ENCODE data around the gene ABCA13. TPM values are rescaled to one million over a fixed set of nuclear protein-coding genes. Genes with fewer than 3 reads are reported as not detected.

ABCA13 gene
- polyA plus RNA-seq, 1 of the 3 experiments (the other 2 are of a cell fraction) = not detected

DNA sequence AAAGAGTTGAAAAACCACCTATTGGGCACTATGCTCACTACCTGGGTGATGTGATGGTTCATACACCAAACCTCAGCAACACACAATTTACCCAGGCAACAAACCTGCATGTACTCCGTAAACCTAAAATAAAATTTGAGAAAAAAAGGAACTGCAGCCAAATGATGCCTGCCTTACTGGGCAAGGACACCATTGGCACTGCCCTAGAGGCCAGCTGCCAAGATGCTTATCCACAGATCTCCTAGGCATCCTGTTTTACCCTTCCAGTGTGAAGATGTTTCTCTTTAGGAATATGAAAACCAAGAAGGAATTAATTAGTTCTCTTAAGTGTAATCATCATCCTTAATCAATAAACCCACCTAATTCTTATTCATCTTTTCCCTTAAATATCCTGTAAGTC lies 133.4 kb downstream of the ABCA13 start (continued):
- TF ChIP-seq USF1 (IDR thresholded peaks at IDR 0.05; ENCODE audit: borderline replicate concordance, low read depth) (no peak), EZH2phosphoT487 (IDR thresholded peaks at IDR 0.05; ENCODE audit: borderline replicate concordance, low read depth) (no peak), GATA2 (CRISPR knock-in tag; IDR thresholded peaks at IDR 0.05) (no peak), SIN3A (IDR thresholded peaks at IDR 0.05; ENCODE audit: borderline replicate concordance, low read depth, low read length) (no peak), JUND (IDR thresholded peaks at IDR 0.05) (no peak), SMC3 (IDR thresholded peaks at IDR 0.05; ENCODE audit: low read depth, low read length) (no peak), GABPA (IDR thresholded peaks at IDR 0.05; ENCODE audit: low read depth) (no peak)

DNA sequence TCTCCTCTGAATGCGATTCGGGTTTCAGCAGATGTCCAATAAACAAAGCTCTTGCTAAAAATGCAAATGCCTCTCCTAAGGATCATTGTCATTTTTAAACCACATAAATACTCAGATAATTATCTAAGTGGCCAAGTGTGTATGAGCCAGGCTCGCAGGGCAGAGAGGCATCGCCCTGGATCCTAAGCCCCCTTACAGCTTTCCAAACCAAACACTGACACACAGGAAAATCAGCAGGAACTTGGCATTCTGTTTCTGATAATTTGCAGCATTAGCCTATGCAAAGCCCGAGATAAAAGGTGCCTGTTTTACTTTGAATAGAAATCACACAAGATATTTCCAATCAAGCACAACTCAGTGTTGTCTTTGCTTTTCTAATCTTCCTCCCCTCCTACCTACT lies 134.4 kb downstream of the ABCA13 start:
- Histone ChIP-seq H3K4me1 (ENCODE audit: control insufficient read depth in 1 of 2, insufficient read depth in 2 of 2, low read depth in 1 of 2, low read length in 1 of 2) (no peaks in the 10 kb centered on the region), H3K27ac (ENCODE audit: low read depth in 2 of 2, low read length in 1 of 2) (no peak overlapping the region), H2AFZ (ENCODE audit: low read depth) (no peak overlapping the region), H3K9me2 (no peaks in the 10 kb centered on the region), H3F3A (replicated peaks; ENCODE audit: insufficient read depth) (no peaks in the 10 kb centered on the region), H3K4me2 (no peak overlapping the region), H3K9ac (no peak overlapping the region), H4K20me1 (ENCODE audit: insufficient read depth) (no peaks in the 10 kb centered on the region), H3K79me2 (ENCODE audit: insufficient read depth) (no peaks in the 10 kb centered on the region), H3K27me3 (ENCODE audit: insufficient read depth) (peaks cover 28% of the 10 kb centered on the region; the same call in 1 of the 2 replicates), H3K36me3 (replicated peaks in 1 of 2; ENCODE audit: control insufficient read depth in 1 of 2, insufficient read depth in 2 of 2, low read length in 1 of 2) (no peaks in the 10 kb centered on the region), H3K9me3 (no peaks in the 10 kb centered on the region), H3K4me3 (ENCODE audit: low read depth in 2 of 2, low read length in 1 of 2) (no peak overlapping the region)
- TF ChIP-seq RXRA (IDR thresholded peaks at IDR 0.05; ENCODE audit: borderline replicate concordance, low read depth) (no peak), MAX (IDR thresholded peaks at IDR 0.05; ENCODE audit: low read depth) (no peak), SMC3 (IDR thresholded peaks at IDR 0.05; ENCODE audit: low read depth, low read length) (no peak), SIN3A (IDR thresholded peaks at IDR 0.05; ENCODE audit: borderline replicate concordance, low read depth, low read length) (no peak), FOXM1 (IDR thresholded peaks at IDR 0.05; ENCODE audit: low read depth) (no peak), POLR2AphosphoS5 (IDR thresholded peaks at IDR 0.05; ENCODE audit: low read depth, low read length) (no peak), GATA2 (CRISPR knock-in tag; IDR thresholded peaks at IDR 0.05) (no peak), ZBTB33 (IDR thresholded peaks at IDR 0.05; ENCODE audit: borderline replicate concordance, low read depth) (no peak), FOXJ3 (CRISPR knock-in tag; IDR thresholded peaks at IDR 0.05) (no peak), GABPA (IDR thresholded peaks at IDR 0.05; ENCODE audit: low read depth) (no peak), CHD2 (IDR thresholded peaks at IDR 0.05; ENCODE audit: low read length, partially characterized antibody) (no peak), TAF1 (IDR thresholded peaks at IDR 0.05; ENCODE audit: borderline replicate concordance, low read depth, low read length) (no peak), MXI1 (IDR thresholded peaks at IDR 0.05; ENCODE audit: low read depth, low read length) (no peak), NRF1 (IDR thresholded peaks at IDR 0.05; ENCODE audit: low read depth, low read length) (no peak)
- TF ChIP-seq, protein P1, sequence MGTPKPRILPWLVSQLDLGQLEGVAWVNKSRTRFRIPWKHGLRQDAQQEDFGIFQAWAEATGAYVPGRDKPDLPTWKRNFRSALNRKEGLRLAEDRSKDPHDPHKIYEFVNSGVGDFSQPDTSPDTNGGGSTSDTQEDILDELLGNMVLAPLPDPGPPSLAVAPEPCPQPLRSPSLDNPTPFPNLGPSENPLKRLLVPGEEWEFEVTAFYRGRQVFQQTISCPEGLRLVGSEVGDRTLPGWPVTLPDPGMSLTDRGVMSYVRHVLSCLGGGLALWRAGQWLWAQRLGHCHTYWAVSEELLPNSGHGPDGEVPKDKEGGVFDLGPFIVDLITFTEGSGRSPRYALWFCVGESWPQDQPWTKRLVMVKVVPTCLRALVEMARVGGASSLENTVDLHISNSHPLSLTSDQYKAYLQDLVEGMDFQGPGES (IDR thresholded peaks at IDR 0.05; ENCODE audit: low read depth, low read length) = no peak
- no peak for DNase-seq
- 4% methylated on average over 5 of the region's 5 CpGs for WGBS (ENCODE audit: low lambda C conversion rate)
- ChIA-PET POLR2A (no interaction called here), CTCF (no interaction called here)
